DMS53 treated with DMSO at 0.1 percent for 48 hours (cell line): ENCODE results near the gene MPL.
A peak's percentile ranks its signal among the peaks of the same experiment; 100 is the strongest.

Experiments used
- DNase-seq: peaks from one replicate; lab custom pipeline; 2025; ENCODE audit not compliant: unreplicated experiment; lab: John Stamatoyannopoulos, UW

MPL gene

GRCh38 chr1:43337588-43337987 is at the start of gene MPL:
MPL (plus strand) TSS chr1:43337818; CDS start chr1:43337849, 31 bp downstream.
- no peak for DNase-seq

- DNase-seq = no peak
Measured at GRCh38 chr1:43288058-43288784, 49.4 kb upstream of the MPL start.

GRCh38 chr1:43288785-43289706 is 48.6 kb upstream of the MPL start:
- DNase-seq = no peak

- DNase-seq = no peak
Measured at GRCh38 chr1:43292216-43292615, 45.4 kb upstream of the MPL start.

GRCh38 chr1:43292679-43293078 is 44.9 kb upstream of the MPL start:
- no peak for DNase-seq

- DNase-seq = no peak
Measured at GRCh38 chr1:43293176-43293575, 44.4 kb upstream of the MPL start.

GRCh38 chr1:43293896-43294760 is 43.5 kb upstream of the MPL start:
- DNase-seq = peak; percentile 15

- DNase-seq = no peak
Measured at GRCh38 chr1:43294761-43295160, 42.9 kb upstream of the MPL start.

- no peak for DNase-seq
Measured at GRCh38 chr1:43296207-43296606, 41.4 kb upstream of the MPL start.

- DNase-seq = no peak
Measured at GRCh38 chr1:43298055-43298454, 39.6 kb upstream of the MPL start.

- no peak for DNase-seq
Measured at GRCh38 chr1:43299101-43299500, 38.5 kb upstream of the MPL start.

GRCh38 chr1:43300378-43301094 is 37.1 kb upstream of the MPL start, which contains the start of gene TIE1:
TIE1 (plus strand) TSS chr1:43300982; CDS start chr1:43301072, 90 bp downstream.
- no peak for DNase-seq

GRCh38 chr1:43302201-43302600 is 35.4 kb upstream of the MPL start:
- DNase-seq = no peak

- no peak for DNase-seq
Measured at GRCh38 chr1:43302721-43303470, 34.7 kb upstream of the MPL start.

GRCh38 chr1:43303471-43304313 is 33.9 kb upstream of the MPL start:
- no peak for DNase-seq

GRCh38 chr1:43304314-43304681 is 33.3 kb upstream of the MPL start:
- no peak for DNase-seq

GRCh38 chr1:43304771-43305300 is 32.8 kb upstream of the MPL start:
- DNase-seq = no peak

- DNase-seq = no peak
Measured at GRCh38 chr1:43305461-43305860, 32.2 kb upstream of the MPL start.
